OCI-LY3 (cell line): ENCODE data around the gene ST6GAL1.

Experiments
- H2AFZ ChIP-seq: fragments of 200-600, 300-600 bp; shearing (Covaris generic); 2 replicates; pipeline ENCODE4 v1.6.0; 2014; ENCODE audit warnings: antibody characterized with exemption, low read depth, low read length
- H3K27ac ChIP-seq: fragments of 200-600, 300-600 bp; sonication (generic); 2 replicates; pipeline ENCODE4 v1.5.1; 2014; ENCODE audit warnings: mild to moderate bottlenecking, low read length, moderate library complexity, mixed read lengths
- H3K27me3 ChIP-seq: fragments of 200-600, 300-600 bp; sonication (generic); 2 replicates; pipeline ENCODE4 v1.6.1; 2014; ENCODE audit warnings: low read depth, low read length, mixed read lengths
- H3K36me3 ChIP-seq: fragments of 200-600, 300-600 bp; sonication (generic); replicated peaks from 2 replicates; pipeline ENCODE3; 2014; ENCODE audit warnings: low read depth, low read length, mixed read lengths
- H3K4me1 ChIP-seq: fragments of 300-600, 200-600 bp; sonication (generic); 2 replicates; pipeline ENCODE4 v1.6.1; 2014; ENCODE audit warnings: low read length, mixed read lengths
- H3K4me2 ChIP-seq: fragments of 200-600, 300-600 bp; sonication (generic); 2 replicates; pipeline ENCODE4 v1.6.1; 2014; ENCODE audit warnings: low read length, mixed read lengths
- H3K4me3 ChIP-seq: fragments of 300-600, 200-600 bp; sonication (generic); 2 replicates; pipeline ENCODE4 v1.5.1; 2014; ENCODE audit warnings: antibody characterized with exemption, mild to moderate bottlenecking, low read length, moderate library complexity
- H3K79me2 ChIP-seq: fragments of 300-600, 200-600 bp; shearing (Covaris generic); 2 replicates; pipeline ENCODE4 v1.6.1; 2014; ENCODE audit warnings: mild to moderate bottlenecking, low read length, mixed read lengths
- H3K9ac ChIP-seq: fragments of 300-600, 200-600 bp; shearing (Covaris generic); 2 replicates; pipeline ENCODE4 v1.6.0; 2014; ENCODE audit warnings: mild to moderate bottlenecking, low read length, moderate library complexity
- H3K9me3 ChIP-seq: fragments of 200-600, 300-600 bp; shearing (Covaris generic); 2 replicates; pipeline ENCODE4 v1.6.1; 2014; ENCODE audit warnings: low read length, mixed read lengths; ENCODE audit not compliant: insufficient read depth
- H4K20me1 ChIP-seq: fragments of 200-600, 300-600 bp; sonication (generic); 2 replicates; pipeline ENCODE4 v1.6.1; 2016; ENCODE audit warnings: low read length, mixed read lengths; ENCODE audit not compliant: insufficient read depth
- CTCF ChIP-seq: fragments of 200-600, 300-600 bp; sonication (generic); IDR thresholded peaks from 2 replicates; pipeline ENCODE4 v1.5.1; 2014; ENCODE audit warnings: antibody characterized with exemption, low read length, low read depth
- EZH2phosphoT487 ChIP-seq: fragments of 200-600 bp; shearing (Covaris generic); IDR thresholded peaks from 2 replicates; pipeline ENCODE4 v1.6.1; 2018; ENCODE audit warnings: antibody characterized with exemption, mixed run types, low read depth

The ST6GAL1 gene

GRCh38 chr3:187084580-187084979, 154.3 kb downstream of the ST6GAL1 start:
- H3K9me3 ChIP-seq = no peaks in the 10 kb centered on the region
- TF ChIP-seq EZH2phosphoT487 = no peak
- TF ChIP-seq CTCF = no peak
- H2AFZ ChIP-seq = no peak overlapping the region
- H3K4me3 ChIP-seq = no peak overlapping the region
- no peaks in the 10 kb centered on the region for H3K27me3 ChIP-seq
- no peaks in the 10 kb centered on the region for H3K4me1 ChIP-seq
- no peak overlapping the region for H3K9ac ChIP-seq
- H3K27ac ChIP-seq = no peak overlapping the region
- no peaks in the 10 kb centered on the region for H3K79me2 ChIP-seq
- peaks cover 3% of the 10 kb centered on the region for H3K36me3 ChIP-seq
- no peaks in the 10 kb centered on the region for H4K20me1 ChIP-seq
- H3K4me2 ChIP-seq = no peak overlapping the region

- Histone ChIP-seq H3K9ac (no peak overlapping the region), H3K27ac (no peak overlapping the region), H3K4me3 (no peak overlapping the region), H3K36me3 (no peaks in the 10 kb centered on the region), H4K20me1 (no peaks in the 10 kb centered on the region), H3K9me3 (no peaks in the 10 kb centered on the region), H2AFZ (no peak overlapping the region), H3K27me3 (no peaks in the 10 kb centered on the region), H3K79me2 (no peaks in the 10 kb centered on the region), H3K4me2 (no peak overlapping the region), H3K4me1 (no peaks in the 10 kb centered on the region)
- TF ChIP-seq CTCF (no peak), EZH2phosphoT487 (no peak)
Measured at GRCh38 chr3:187085021-187085666, 154.8 kb downstream of the ST6GAL1 start.

- TF ChIP-seq CTCF (no peak), EZH2phosphoT487 (no peak)
- Histone ChIP-seq H3K4me2 (no peak overlapping the region), H3K4me1 (no peaks in the 10 kb centered on the region), H3K9ac (no peak overlapping the region), H2AFZ (no peak overlapping the region), H3K36me3 (no peaks in the 10 kb centered on the region), H3K27ac (no peak overlapping the region), H4K20me1 (no peaks in the 10 kb centered on the region), H3K79me2 (no peaks in the 10 kb centered on the region), H3K9me3 (no peaks in the 10 kb centered on the region), H3K4me3 (no peak overlapping the region), H3K27me3 (no peaks in the 10 kb centered on the region)
Measured at GRCh38 chr3:187085933-187086332, 155.6 kb downstream of the ST6GAL1 start.

GRCh38 chr3:187086831-187087230, 156.5 kb downstream of the ST6GAL1 start:
- H2AFZ ChIP-seq = no peak overlapping the region
- no peak overlapping the region for H3K4me2 ChIP-seq
- H3K4me1 ChIP-seq = no peaks in the 10 kb centered on the region
- no peaks in the 10 kb centered on the region for H3K79me2 ChIP-seq
- no peak for TF ChIP-seq CTCF
- TF ChIP-seq EZH2phosphoT487 = no peak
- no peaks in the 10 kb centered on the region for H3K36me3 ChIP-seq
- no peak overlapping the region for H3K9ac ChIP-seq
- no peaks in the 10 kb centered on the region for H4K20me1 ChIP-seq
- H3K27ac ChIP-seq = no peak overlapping the region
- no peaks in the 10 kb centered on the region for H3K9me3 ChIP-seq
- H3K4me3 ChIP-seq = no peak overlapping the region
- H3K27me3 ChIP-seq = no peaks in the 10 kb centered on the region
